ENCODE results near the gene ZNF629. TPM values are rescaled to one million over a fixed set of nuclear protein-coding genes. Genes with fewer than 3 reads are reported as not detected.

ZNF629 gene
- total RNA-seq, 1 donor from 2014 or later = 5.7 TPM

DNA sequence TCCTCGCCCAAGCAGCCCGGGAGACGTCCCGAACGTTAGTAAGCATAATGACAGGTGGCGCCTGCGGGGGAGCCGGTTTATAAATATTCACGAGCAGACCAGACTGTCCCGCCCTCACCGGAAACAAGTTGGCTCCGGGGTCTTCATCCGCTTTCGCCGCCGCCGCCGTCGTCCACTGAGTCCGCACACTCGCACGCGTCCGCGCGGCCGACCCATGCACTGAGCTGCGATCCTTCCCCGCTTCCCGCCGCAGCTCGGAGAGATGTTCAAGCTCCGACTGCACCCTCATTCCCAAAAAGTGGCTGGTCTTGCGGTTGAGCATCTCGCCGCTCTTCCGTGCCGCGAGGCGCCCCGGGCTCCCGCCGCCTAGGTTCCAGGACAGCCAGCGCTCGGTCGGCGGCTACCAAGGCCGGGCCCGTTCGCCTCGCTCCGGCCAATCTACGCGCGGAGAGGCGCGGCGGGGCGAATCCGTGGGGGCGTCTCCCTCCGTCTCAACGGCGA, 25.5 kb downstream of the ZNF629 start:
- peak overlapping the region; percentile 47 to 97 (median 70) for H3K9ac ChIP-seq (ENCODE audit: low read depth in 1 of 3, low read length in 3 of 3)
- peaks cover 38 to 48% (median 40%) of the 10 kb centered on the region in 3 donors for H3K36me3 ChIP-seq (ENCODE audit: control insufficient read depth in 3 of 3, insufficient read depth in 3 of 3, low read length in 3 of 3)
- H3K27me3 ChIP-seq (ENCODE audit: control insufficient read depth in 3 of 3, insufficient read depth in 3 of 3, low read length in 3 of 3) = no peaks in the 10 kb centered on the region
- H3K4me1 ChIP-seq (ENCODE audit: control insufficient read depth in 3 of 3, insufficient read depth in 3 of 3, low read length in 3 of 3) = peaks cover 29 to 40% (median 35%) of the 10 kb centered on the region in 3 donors
- peak overlapping the region; percentile 86 to 97 (median 93) for H3K4me3 ChIP-seq (ENCODE audit: low read length in 3 of 3)
- H3K9me3 ChIP-seq (ENCODE audit: control insufficient read depth in 3 of 3, low read length in 3 of 3) = no peaks in the 10 kb centered on the region
- H3K27ac ChIP-seq (ENCODE audit: low read depth, low read length) = peak overlapping the region; percentile 94

DNA sequence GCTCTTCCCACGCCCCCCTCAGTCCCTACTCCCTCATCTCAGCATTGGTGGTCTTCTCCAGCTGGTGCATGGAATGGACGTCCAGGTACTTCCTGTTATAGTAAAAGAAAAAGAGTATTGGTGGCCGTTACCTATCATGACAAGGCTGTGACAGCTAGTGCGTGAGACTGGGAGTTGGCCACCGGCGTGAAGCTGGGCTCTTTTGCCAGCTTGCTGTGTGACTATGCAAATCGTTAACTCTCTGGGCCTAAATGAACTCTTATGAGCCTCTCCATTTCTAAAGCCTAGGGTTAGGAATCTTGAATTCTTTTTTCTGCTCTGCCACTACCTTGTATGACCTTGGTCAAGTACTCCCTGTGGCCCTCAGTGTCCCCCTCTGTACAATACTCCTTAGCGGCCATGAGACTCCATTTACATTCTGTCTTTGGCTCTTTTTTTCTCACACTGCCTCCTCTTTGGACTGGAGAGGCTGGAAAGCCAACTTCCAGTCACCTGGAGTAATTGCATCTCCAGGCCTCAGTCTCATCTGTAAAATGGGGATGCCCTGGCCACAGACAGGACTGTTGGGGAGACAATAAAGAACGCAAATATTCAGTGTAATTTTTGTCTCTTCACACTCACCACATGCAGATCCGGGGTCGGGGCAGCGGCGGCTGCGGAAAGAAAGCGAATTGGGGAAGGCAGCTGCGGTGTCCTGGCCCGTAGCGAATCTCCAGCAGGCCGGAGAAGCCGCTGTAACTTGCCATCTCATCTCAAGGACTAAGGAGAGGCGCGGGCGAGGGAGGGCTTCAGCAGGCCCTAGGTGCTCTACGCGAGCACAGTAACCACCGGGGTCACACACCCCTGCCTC, 26.2 kb downstream of the ZNF629 start:
- Histone ChIP-seq H3K36me3 (ENCODE audit: control insufficient read depth in 3 of 3, insufficient read depth in 3 of 3, low read length in 3 of 3) (peaks cover 35 to 48% (median 37%) of the 10 kb centered on the region in 3 donors), H3K9me3 (ENCODE audit: control insufficient read depth in 3 of 3, low read length in 3 of 3) (no peaks in the 10 kb centered on the region), H3K9ac (ENCODE audit: low read depth in 1 of 3, low read length in 3 of 3) (peak overlapping the region; percentile 47 to 97 (median 70)), H3K27ac (ENCODE audit: low read depth, low read length) (peak overlapping the region; percentile 94), H3K4me1 (ENCODE audit: control insufficient read depth in 3 of 3, insufficient read depth in 3 of 3, low read length in 3 of 3) (peaks cover 29 to 40% (median 35%) of the 10 kb centered on the region in 3 donors), H3K4me3 (ENCODE audit: low read length in 3 of 3) (peak overlapping the region; percentile 86 to 97 (median 93)), H3K27me3 (ENCODE audit: control insufficient read depth in 3 of 3, insufficient read depth in 3 of 3, low read length in 3 of 3) (no peaks in the 10 kb centered on the region)

DNA sequence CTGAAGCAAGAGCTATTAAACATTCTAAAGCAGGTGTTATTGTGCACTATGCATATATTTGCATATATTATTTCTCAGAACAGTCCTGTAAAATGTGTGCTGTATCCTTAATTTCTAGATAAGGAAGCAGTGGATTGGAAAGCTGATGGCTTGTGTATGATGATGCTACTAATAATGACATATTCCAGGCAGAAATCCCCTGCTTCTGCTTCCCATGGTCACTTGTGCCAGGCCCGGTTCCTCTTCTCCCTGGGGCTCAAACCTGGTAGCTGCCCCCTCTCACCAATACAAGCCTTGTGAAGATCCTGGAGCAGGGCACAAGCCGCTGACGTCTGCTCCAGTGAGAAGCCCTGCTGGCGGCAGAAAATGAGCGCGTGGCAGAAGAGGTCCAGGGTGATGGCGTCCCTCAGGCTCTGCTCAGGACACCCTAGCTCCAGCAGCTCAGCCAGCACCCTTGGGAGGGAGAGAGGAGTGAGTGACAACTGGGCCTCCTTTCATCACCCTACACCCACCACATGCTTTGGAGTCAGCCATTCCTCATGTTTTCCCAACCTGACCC, 26.9 kb downstream of the ZNF629 start:
- no peaks in the 10 kb centered on the region for H3K9me3 ChIP-seq (ENCODE audit: control insufficient read depth in 3 of 3, low read length in 3 of 3)
- H3K4me3 ChIP-seq (ENCODE audit: low read length in 3 of 3) = no peak overlapping the region
- H3K27me3 ChIP-seq (ENCODE audit: control insufficient read depth in 3 of 3, insufficient read depth in 3 of 3, low read length in 3 of 3) = no peaks in the 10 kb centered on the region
- H3K36me3 ChIP-seq (ENCODE audit: control insufficient read depth in 3 of 3, insufficient read depth in 3 of 3, low read length in 3 of 3) = peaks cover 28 to 41% (median 34%) of the 10 kb centered on the region in 3 donors
- no peak overlapping the region for H3K9ac ChIP-seq (ENCODE audit: low read depth in 1 of 3, low read length in 3 of 3)
- peaks cover 29 to 40% (median 35%) of the 10 kb centered on the region in 3 donors for H3K4me1 ChIP-seq (ENCODE audit: control insufficient read depth in 3 of 3, insufficient read depth in 3 of 3, low read length in 3 of 3)
- H3K27ac ChIP-seq (ENCODE audit: low read depth, low read length) = no peak overlapping the region

DNA sequence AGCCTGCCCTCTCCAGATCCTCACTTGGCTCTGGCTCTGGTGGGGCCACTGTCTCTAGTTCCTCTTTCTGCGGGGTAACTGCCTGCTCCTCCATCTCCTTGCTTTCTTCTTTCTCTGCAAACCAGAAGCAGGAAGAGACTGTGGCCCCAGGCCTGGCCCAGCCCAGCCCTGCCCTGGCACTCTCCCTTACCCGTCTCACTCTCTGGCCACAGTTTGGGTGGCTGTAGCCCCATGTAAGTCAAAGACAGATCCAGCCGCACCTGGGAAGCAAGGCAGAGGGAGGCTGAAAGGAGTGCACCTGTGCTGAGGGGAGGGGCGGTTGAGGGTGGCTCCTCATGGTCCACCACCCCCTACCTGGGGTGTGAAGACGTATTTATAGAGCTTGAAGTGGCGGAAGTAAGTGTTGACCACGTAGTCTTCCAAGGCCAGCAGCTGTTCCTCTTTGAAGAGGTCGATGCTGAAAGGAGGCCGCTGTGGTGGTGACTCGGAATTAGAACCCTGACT, 28.0 kb downstream of the ZNF629 start:
- Histone ChIP-seq H3K27me3 (ENCODE audit: control insufficient read depth in 3 of 3, insufficient read depth in 3 of 3, low read length in 3 of 3) (no peaks in the 10 kb centered on the region), H3K9ac (ENCODE audit: low read depth in 1 of 3, low read length in 3 of 3) (no peak overlapping the region), H3K36me3 (ENCODE audit: control insufficient read depth in 3 of 3, insufficient read depth in 3 of 3, low read length in 3 of 3) (peaks cover 25 to 36% (median 30%) of the 10 kb centered on the region in 3 donors), H3K4me3 (ENCODE audit: low read length in 3 of 3) (no peak overlapping the region), H3K27ac (ENCODE audit: low read depth, low read length) (peak overlapping the region; percentile 23), H3K9me3 (ENCODE audit: control insufficient read depth in 3 of 3, low read length in 3 of 3) (no peaks in the 10 kb centered on the region), H3K4me1 (ENCODE audit: control insufficient read depth in 3 of 3, insufficient read depth in 3 of 3, low read length in 3 of 3) (peaks cover 27 to 39% (median 31%) of the 10 kb centered on the region in 3 donors)

DNA sequence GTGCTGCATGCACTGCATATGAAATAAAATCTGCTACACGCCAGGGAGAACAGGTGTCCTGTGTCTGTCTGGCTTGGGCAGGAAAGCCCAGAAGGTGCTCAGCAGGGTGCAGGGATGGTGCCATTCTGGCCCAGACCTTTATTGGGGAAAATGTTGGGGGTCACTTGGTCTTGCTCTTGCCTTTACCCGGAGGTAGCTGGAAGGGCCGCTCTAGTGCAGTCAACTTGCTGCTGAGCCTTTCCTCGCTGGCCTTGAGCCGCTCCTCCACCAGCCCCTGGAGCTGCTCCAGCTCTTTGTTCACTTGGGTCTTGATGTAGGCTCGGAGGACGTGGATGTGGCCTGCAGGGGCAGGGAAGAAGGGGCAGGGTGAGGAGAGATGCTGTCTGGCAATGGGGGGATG, 29.7 kb downstream of the ZNF629 start:
- H3K9ac ChIP-seq (ENCODE audit: low read depth in 1 of 3, low read length in 3 of 3) = peak overlapping the region in 1 of 3 donors; percentile 43
- peaks cover 26 to 35% (median 28%) of the 10 kb centered on the region in 3 donors for H3K36me3 ChIP-seq (ENCODE audit: control insufficient read depth in 3 of 3, insufficient read depth in 3 of 3, low read length in 3 of 3)
- H3K4me3 ChIP-seq (ENCODE audit: low read length in 3 of 3) = no peak overlapping the region
- H3K4me1 ChIP-seq (ENCODE audit: control insufficient read depth in 3 of 3, insufficient read depth in 3 of 3, low read length in 3 of 3) = peaks cover 12 to 22% (median 14%) of the 10 kb centered on the region in 3 donors
- H3K27ac ChIP-seq (ENCODE audit: low read depth, low read length) = no peak overlapping the region
- H3K9me3 ChIP-seq (ENCODE audit: control insufficient read depth in 3 of 3, low read length in 3 of 3) = no peaks in the 10 kb centered on the region
- H3K27me3 ChIP-seq (ENCODE audit: control insufficient read depth in 3 of 3, insufficient read depth in 3 of 3, low read length in 3 of 3) = no peaks in the 10 kb centered on the region

DNA sequence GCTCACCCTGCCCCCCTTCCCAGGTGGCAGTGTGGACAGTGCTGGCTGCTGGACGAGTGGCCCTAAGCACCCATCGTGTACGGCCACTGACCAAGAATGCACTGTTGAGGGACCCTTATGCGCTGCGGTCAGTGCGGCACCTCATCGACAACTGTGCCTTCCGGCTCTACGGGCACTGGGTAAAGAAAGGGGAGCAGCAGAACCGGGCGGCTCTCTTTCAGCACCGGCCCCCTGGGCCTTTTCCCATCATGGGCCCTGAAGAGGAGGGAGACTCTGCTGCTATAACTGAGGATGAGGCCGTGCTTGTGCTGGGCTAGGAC, 30.3 kb downstream of the ZNF629 start:
- no peak overlapping the region for H3K4me3 ChIP-seq (ENCODE audit: low read length in 3 of 3)
- H3K27me3 ChIP-seq (ENCODE audit: control insufficient read depth in 3 of 3, insufficient read depth in 3 of 3, low read length in 3 of 3) = no peaks in the 10 kb centered on the region
- H3K36me3 ChIP-seq (ENCODE audit: control insufficient read depth in 3 of 3, insufficient read depth in 3 of 3, low read length in 3 of 3) = peaks cover 26 to 35% (median 28%) of the 10 kb centered on the region in 3 donors

DNA sequence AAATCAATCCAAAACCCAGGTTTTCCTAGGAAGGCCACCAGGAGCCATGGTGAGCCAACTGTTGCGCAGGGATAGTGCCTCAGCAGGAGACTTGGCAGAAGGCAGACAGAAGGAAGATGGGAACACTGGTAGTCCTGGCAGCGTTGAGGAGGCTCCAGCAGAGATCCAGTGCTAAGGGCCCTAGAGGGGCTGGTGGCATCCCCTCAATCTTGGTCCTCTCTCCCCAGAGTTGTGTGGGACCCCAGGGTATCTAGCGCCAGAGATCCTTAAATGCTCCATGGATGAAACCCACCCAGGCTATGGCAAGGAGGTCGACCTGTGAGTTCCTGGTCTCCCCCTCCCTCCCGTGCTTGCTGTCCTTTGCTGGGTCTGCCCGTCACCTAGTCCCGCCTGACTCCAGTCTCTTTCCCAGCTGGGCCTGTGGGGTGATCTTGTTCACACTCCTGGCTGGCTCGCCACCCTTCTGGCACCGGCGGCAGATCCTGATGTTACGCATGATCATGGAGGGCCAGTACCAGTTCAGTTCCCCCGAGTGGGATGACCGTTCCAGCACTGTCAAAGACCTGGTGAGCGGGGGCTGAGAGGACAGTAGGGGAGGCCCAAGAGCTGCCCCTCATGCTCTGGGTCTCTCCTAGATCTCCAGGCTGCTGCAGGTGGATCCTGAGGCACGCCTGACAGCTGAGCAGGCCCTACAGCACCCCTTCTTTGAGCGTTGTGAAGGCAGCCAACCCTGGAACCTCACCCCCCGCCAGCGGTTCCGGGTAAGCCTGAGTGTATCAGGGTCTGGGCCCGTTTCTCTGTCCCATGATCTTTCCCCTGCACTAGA, 30.8 kb downstream of the ZNF629 start:
- Histone ChIP-seq H3K9ac (ENCODE audit: low read depth in 1 of 3, low read length in 3 of 3) (no peak overlapping the region), H3K36me3 (ENCODE audit: control insufficient read depth in 3 of 3, insufficient read depth in 3 of 3, low read length in 3 of 3) (peaks cover 30 to 40% (median 33%) of the 10 kb centered on the region in 3 donors), H3K27ac (ENCODE audit: low read depth, low read length) (no peak overlapping the region), H3K27me3 (ENCODE audit: control insufficient read depth in 3 of 3, insufficient read depth in 3 of 3, low read length in 3 of 3) (no peaks in the 10 kb centered on the region), H3K9me3 (ENCODE audit: control insufficient read depth in 3 of 3, low read length in 3 of 3) (no peaks in the 10 kb centered on the region), H3K4me1 (ENCODE audit: control insufficient read depth in 3 of 3, insufficient read depth in 3 of 3, low read length in 3 of 3) (peaks cover 6 to 13% (median 7%) of the 10 kb centered on the region in 3 donors), H3K4me3 (ENCODE audit: low read length in 3 of 3) (no peak overlapping the region)

More for the DNA sequence above, 30.3 kb downstream of the ZNF629 start:
- H3K9ac ChIP-seq (ENCODE audit: low read depth in 1 of 3, low read length in 3 of 3) = no peak overlapping the region
- no peaks in the 10 kb centered on the region for H3K9me3 ChIP-seq (ENCODE audit: control insufficient read depth in 3 of 3, low read length in 3 of 3)
- peaks cover 11 to 18% (median 12%) of the 10 kb centered on the region in 3 donors for H3K4me1 ChIP-seq (ENCODE audit: control insufficient read depth in 3 of 3, insufficient read depth in 3 of 3, low read length in 3 of 3)
- no peak overlapping the region for H3K27ac ChIP-seq (ENCODE audit: low read depth, low read length)

DNA sequence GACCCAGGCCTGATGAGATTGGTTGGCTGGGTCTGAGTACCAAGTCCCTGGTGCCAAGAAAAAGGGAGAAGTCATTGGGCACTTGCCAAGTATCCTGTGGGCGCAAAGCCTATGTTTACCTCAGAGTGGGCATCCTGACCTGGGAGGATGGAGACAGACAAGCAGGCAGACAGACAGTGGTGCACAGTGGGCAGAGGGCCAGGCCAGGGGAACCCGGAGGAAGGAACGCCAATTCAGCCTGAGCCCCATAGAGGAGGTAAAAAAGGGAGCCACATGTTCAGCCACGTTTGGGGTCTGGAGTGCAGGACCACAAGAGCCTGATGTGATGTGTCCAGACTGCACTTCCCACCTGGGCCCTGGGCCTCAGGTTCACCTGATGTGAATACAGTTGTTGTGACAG, 33.4 kb downstream of the ZNF629 start:
- Histone ChIP-seq H3K27me3 (ENCODE audit: control insufficient read depth in 3 of 3, insufficient read depth in 3 of 3, low read length in 3 of 3) (no peaks in the 10 kb centered on the region), H3K9me3 (ENCODE audit: control insufficient read depth in 3 of 3, low read length in 3 of 3) (no peaks in the 10 kb centered on the region), H3K36me3 (ENCODE audit: control insufficient read depth in 3 of 3, insufficient read depth in 3 of 3, low read length in 3 of 3) (peaks cover 32 to 48% (median 39%) of the 10 kb centered on the region in 3 donors), H3K9ac (ENCODE audit: low read depth in 1 of 3, low read length in 3 of 3) (no peak overlapping the region), H3K4me1 (ENCODE audit: control insufficient read depth in 3 of 3, insufficient read depth in 3 of 3, low read length in 3 of 3) (peaks cover 0 to 2% (median 0%) of the 10 kb centered on the region in 3 donors), H3K4me3 (ENCODE audit: low read length in 3 of 3) (no peak overlapping the region), H3K27ac (ENCODE audit: low read depth, low read length) (no peak overlapping the region)

DNA sequence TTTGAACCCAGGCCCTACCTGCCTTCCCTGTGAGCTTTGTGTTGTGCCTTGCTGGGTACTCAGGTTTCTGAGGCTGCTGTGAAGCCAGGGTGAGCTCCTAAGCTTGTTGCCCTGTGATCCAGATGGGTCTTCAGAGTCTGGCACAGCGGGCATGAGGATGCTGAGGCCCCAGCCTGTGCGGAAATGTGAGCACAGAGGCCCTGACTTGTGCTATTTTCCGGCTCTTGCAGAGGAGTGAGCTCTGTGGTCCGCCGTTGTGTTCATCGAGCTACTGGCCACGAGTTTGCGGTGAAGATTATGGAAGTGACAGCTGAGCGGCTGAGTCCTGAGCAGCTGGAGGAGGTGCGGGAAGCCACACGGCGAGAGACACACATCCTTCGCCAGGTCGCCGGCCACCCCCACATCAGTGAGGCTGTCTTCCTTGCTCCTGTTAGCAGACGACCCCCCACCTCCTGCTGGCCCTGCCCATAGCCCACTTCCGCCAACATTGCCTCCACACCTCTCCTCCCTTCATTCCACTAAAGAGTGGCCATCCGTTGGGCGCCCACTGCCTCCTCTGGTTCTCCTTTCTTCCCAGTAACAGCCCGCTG, 36.0 kb downstream of the ZNF629 start:
- no peak overlapping the region for H3K4me3 ChIP-seq (ENCODE audit: low read length in 3 of 3)
- H3K4me1 ChIP-seq (ENCODE audit: control insufficient read depth in 3 of 3, insufficient read depth in 3 of 3, low read length in 3 of 3) = peaks cover 6 to 7% (median 7%) of the 10 kb centered on the region in 3 donors
- no peak overlapping the region for H3K9ac ChIP-seq (ENCODE audit: low read depth in 1 of 3, low read length in 3 of 3)
- H3K27me3 ChIP-seq (ENCODE audit: control insufficient read depth in 3 of 3, insufficient read depth in 3 of 3, low read length in 3 of 3) = no peaks in the 10 kb centered on the region
- H3K9me3 ChIP-seq (ENCODE audit: control insufficient read depth in 3 of 3, low read length in 3 of 3) = no peaks in the 10 kb centered on the region
- H3K27ac ChIP-seq (ENCODE audit: low read depth, low read length) = no peak overlapping the region
- peaks cover 14 to 38% (median 30%) of the 10 kb centered on the region in 3 donors for H3K36me3 ChIP-seq (ENCODE audit: control insufficient read depth in 3 of 3, insufficient read depth in 3 of 3, low read length in 3 of 3)
